HG03520 (cell line): ENCODE results near the gene SIRT7.
A peak's percentile ranks its signal among the peaks of the same experiment; 100 is the strongest.

Source experiments
- ATAC-seq: cut with Tn5 transposase; IDR thresholded peaks from one replicate; pipeline ENCODE4 v1.9.1; 2021; ENCODE audit warnings: mild to moderate bottlenecking, moderate library complexity; ENCODE audit not compliant: unreplicated experiment

The SIRT7 gene

DNA sequence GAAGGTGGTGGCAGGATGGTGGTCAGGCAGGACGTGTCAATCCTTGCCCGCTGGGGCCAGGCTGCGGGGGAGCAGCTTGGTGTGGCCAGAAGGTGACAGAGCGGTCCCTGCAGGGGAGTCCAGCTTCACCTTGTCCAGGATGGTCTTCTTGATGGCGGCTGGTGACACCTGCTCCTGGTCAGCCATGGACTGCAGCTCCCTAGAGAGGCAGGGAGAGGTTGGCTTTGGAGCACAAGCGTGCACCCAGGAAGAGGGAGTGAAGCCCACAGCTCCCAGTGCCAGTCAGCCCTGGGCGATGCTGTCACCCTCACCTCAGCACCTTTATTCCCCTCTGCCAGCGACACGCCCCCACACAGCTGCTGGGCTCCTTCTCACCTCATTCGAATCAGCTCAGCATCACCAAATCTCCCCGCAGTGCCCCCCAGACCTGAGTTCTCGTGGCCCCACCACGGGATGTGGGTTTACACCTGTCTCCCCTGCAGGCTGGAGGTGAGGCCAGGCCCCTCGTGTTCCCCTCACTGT is 15.3 kb upstream of the SIRT7 start:
- no peak for ATAC-seq

DNA sequence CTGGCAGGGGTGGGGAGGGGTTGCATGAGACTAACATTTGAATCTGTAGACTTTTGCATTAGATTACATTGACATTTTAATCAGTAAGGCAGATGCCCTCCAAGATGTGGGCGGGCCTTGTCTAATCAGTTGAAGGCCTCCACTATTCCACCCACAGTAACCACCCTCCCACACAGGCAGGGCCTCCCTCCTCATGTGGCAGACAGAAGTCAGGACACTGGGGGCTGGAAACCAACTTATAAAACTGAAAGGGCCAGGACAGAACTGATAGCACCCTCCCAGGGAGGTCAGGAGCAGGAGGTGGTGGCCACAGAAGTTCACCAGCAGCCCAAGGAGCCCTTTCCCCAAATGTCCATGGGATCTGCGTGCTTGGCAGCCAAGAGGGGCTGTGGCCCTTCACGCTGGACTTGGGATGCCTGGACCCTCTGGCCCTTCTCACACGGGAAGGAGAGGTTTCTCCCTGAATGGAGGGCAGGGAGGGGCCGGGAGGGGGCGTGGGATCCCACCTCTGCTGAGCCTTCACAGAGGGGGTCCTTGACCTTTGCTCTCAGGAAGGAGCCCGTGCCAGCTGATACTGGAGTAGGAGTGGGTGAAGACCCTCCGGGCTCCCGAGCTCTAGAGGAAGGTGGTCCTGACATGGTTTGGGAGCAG is 14.5 kb upstream of the SIRT7 start:
- ATAC-seq: no peak

DNA sequence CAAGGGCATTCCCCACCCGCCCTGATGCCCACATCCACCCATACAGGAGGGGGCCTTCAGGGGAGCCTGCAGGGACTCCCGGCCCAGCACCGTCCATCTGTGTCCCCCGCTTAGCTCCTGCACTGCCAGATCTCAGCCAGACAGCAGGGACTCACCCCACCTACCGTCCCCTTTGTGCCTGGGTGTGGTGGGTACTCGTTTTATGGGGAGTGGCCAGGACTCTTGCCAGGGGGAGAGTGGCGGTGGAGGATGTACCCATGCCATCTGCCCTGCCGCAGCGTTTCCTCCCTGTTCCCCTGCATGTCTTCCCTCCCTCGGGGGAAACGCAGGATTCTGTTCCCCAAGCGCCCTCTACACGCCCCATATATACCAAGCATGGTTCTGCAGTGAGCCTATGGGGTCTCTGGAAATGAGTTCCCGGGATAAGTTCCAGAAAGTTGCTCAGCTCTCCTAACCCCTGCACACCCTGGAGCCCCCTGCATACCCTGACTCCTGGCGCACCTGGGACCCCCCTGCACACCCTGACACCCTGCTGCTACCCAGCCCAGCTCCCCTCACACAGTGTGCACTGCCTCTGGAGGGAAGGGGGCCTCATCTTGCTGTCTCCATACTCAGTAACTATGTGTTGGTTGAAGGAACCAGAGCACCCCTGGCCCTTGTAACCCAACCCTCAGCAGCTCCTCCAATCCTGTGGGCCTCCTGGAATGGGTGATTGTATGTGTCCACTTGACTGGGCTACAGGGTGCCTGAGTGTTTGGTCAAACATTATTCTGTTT is 13.8 kb upstream of the SIRT7 start:
- ATAC-seq: no peak

DNA sequence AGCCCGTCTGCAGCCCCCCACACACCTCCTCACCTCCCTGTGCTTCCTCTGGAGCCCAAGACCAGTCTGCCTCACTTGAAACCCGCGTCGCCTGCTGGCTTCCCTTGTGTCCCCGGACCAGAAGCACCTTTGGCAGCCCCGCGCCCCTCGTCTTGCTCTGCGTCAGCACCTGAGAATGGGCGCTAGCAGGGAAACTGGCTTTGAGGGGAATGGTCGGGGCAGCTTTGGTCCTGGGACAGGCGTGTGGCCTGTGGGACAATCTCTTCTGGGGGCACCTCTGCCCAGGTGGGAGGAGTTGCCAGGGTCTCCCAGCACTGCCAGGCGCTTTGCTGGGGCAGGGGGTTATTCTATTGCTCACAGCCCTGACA is 13.2 kb upstream of the SIRT7 start:
- no peak for ATAC-seq

DNA sequence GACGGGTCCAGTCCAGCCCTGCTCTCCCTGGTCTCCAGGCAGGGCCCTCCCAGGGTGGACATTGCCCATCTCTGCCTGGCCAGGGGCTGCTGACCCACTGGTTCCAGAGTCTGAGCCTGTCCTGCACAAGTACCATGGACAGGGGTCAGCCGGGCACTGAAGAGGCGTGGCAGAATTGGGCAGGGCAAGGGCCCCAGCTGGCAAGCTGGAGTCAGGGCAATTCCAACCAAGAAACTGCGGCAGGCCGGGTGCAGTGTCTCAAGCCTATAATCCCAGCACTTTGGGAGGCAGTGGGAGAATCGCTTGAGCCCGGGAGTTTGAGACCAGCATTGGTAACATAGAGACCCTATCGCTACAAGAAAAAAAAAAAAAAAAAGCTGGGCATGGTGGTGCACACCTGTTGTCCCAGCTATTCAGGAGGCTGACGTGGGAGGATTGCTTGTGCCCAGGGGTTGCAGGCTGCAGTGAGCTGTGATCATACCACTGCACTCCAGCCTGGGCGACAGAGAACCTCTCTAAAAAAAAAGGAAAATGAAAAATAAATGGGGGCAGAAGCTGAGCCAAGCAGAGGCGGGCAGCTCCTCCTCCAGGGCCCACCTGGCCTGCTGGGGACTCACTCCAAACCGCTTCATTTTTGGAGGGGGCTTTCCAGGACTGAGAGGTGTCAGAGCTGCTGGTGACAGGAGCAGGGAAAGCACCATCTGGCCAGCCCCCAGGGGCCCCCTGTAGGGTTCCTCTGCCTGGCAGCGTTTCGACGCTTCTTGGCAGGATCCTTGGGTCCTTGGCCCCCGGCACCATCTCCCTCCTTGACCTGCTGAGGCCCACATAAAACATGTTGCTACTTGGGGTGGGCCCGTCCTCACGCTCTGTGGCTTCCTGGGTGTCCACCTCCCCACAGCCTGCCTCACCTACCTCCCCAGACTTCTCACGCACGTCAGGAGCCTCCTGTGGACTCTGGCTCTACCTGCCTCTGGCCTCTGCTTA is 12.5 kb upstream of the SIRT7 start:
- no peak for ATAC-seq

DNA sequence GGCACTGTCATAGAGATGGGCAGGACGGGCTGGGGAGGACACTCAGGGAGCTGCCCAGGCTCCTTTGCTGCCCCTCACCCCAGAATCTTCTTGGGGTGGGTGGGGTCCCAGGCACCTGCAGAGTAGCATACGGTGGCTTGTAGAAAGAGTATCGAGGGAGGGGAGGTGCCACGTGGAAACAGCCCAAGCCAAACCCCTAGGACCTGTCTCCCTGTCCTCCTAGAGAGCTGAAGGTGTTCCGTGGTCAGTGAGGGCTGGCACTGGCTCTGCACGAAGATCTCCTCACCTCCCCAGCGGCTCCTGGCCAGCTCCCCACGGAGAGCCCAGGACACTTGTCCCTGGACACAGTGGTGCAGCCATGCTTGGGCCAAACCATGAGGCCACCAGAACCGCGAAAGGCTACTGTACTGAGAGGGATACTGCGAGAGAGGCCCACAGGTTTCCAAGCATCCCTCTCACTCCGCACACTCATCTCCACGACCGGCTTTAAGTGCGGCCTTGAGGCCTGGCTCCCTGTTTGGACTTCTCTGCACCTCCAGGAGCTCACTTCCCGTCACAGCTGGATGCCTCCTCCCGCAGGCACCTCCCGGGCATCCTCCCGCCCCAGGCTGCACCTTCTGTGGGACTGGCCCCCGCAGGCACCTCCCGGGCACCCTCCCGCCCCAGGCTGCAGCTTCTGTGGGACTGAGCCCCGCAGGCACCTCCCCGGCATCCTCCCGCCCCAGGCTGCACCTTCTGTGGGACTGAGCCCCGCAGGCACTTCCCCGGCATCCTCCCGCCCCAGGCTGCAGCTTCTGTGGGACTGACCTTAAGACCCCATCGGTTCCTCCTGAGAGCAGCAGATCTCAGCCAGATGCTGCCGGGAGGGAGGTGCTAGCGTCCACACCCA is 11.5 kb upstream of the SIRT7 start:
- ATAC-seq: no peak

DNA sequence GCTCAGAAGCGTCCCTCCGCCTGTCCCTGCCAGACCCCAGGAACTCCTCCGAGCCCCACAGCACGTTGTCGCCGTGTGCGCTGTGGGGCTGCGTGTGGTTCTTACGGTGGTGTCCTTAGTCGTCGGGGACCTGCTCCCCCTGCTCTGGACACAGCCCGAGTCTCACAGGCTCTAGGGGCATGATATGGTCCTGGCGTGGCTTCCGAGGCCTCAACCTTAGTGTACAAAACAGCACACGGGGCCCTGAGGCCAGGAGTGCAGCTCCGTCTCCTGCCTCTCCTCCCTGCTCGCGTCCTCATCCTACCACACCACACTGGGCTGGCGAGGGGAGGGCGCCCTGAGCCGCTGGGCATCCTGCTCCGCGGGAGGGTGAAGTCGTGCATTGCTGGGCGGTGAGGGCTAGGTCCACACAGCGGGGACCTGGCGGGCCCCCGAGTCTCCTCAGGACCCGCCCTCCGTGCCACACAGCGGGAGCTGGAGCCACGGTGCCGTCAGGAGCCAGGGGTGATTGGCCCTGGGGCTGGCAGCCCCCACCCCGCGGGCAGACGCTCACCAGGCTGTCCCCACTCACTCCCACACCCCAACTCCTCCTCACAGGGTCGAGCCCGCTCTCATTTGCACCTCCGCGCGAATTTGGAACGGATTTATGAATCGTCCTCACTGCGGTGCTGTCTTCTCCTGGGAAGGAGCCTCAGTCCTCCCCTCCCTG is 10.7 kb upstream of the SIRT7 start:
- ATAC-seq: no peak

- ATAC-seq: peak; percentile 51
Observed at GRCh38 chr17:81927653-81928543, 9.9 kb upstream of the SIRT7 start, which contains the start of gene MAFG. Gene MAFG (minus strand): TSS chr17:81927735. CDS start chr17:81923185, 4,550 bp downstream.

DNA sequence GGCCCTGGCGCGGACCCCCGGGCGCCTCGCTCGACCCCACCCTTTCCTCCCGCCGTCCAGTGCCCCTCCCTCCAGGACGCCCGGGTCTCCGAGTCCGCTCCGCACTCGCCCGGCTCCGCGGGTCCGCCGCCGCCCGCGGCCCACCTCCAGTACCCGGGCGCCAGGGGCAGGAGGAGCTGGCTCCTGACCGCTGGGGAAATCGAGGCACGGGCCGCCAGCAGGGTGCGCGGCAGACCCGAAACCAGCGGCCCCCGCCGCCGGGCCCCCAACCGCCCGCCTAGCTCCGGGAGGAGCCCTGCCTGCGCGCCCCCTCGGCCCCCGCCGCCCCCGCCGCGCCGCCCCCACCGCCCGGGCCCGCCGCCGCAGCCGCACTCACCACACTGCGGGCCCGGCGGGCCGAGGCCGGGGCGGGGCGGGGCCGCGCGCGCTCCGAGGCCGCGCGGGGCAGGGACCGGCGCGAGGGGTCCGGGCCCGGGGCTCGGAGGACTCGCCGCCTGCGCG is 9.2 kb upstream of the SIRT7 start:
- ATAC-seq: peak; percentile 22

DNA sequence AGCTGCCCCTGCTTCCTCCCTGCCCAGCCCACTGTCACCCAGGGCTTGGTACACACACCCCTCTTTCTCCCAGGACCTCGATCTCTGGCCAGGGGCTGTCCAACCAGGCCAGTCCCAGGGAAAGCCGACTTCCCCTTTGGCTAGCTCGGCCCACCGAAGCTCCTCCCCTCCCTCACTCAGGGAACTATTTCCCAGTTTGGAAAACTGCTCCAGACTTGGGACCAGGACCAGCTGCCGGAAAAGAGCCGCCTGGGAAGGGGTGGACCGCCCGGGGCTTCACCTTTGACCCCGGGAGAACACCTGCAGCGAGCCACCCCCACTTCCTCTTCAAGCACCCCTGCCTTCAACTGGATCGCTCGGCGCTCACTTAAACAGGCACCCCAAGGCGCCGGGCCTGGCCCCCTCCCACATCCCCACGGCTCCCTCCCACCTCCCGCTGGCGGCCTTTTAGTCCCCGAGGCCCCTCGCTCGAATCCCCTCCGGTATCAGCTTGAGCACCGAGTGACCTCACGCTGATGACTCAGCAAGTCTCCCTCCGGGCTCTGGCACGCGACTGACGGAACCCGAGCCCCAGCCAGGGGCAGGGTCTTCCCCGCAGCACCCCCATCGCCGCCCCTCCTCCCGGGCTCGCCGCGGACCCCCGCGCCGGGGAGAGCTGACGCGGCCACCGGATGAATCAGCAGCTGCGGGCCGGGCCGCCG is 8.6 kb upstream of the SIRT7 start:
- no peak for ATAC-seq

- ATAC-seq: no peak
Observed at GRCh38 chr17:81925860-81926450, 8.0 kb upstream of the SIRT7 start.

GRCh38 chr17:81924557-81925532 is 6.9 kb upstream of the SIRT7 start:
- no peak for ATAC-seq

- no peak for ATAC-seq
Observed at GRCh38 chr17:81923302-81924260, 5.6 kb upstream of the SIRT7 start.

DNA sequence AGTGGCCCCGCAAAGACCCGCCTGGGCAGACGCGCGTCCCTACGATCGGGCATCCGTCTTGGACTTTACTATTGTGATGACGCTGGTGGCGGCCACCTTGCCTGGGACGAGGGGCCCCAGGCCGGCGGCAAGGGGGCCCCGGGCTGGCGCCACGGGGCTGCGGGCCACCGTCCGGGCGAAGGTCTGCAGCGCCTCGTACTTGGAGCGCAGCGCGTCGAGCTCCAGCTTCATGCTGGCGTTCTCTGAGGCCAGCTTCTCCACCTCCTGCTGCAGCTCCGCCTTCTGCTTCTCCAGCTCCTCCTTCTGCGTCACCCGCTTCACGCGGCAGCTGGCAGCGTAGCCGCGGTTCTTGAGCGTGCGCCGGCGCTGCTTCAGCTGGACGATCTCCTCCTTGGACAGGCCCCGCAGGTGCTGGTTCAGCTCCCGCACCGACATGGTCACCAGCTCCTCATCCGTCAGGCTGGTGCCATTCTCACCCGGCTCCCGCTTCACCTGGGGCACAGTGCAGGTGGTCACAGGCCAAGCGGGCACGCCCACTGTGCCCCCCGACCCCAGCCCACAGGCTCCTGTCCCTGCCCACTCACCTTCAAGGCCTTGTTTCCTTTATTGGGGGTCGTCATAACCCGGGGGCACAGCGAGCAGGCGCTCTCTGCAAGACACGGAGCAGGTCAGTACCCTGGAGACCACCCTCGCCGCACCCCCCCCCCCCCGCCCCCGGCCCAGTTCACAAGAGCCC is 4.8 kb upstream of the SIRT7 start:
- no peak for ATAC-seq
